ENCODE results near the gene NF1. TPM values are rescaled to one million over a fixed set of nuclear protein-coding genes. Genes with fewer than 3 reads are reported as not detected.

Gene NF1
- total RNA-seq, 1 experiment from 2014 or later, result 15.1 TPM

- peak; percentile 62 for DNase-seq (ENCODE audit: low spot score)
- in situ Hi-C loops (cut with HindIII; ENCODE audit: low sequenced_read_pairs), result no loop called here
These were observed 330.7 kb downstream of the NF1 start for GRCh38 chr17:31425282-31426040.

Other genes with a start within 250 kb of the NF1 start
- gene TEFM, start 188.7 kb upstream of the NF1 start, total RNA-seq (2014; rRNA removed; shearing (Covaris generic)), result 14.5 and 27.6 TPM in 2 replicates
- 3.0 and 3.7 TPM in 2 replicates for gene ADAP2, start 173.0 kb upstream of the NF1 start, total RNA-seq (2014; rRNA removed; shearing (Covaris generic))
- gene RNF135, start 123.9 kb upstream of the NF1 start, total RNA-seq (2014; rRNA removed; shearing (Covaris generic)), result 1.2 TPM in 2 replicates
- 8.2 TPM in 1 of 2 replicates, not detected in the other for gene OMG, start 202.3 kb downstream of the NF1 start, total RNA-seq (2014; rRNA removed; shearing (Covaris generic))
- gene EVI2B, start 219.1 kb downstream of the NF1 start, total RNA-seq (2014; rRNA removed; shearing (Covaris generic)), result not detected in 2 replicates
- gene EVI2A, start 226.6 kb downstream of the NF1 start, total RNA-seq (2014; rRNA removed; shearing (Covaris generic)), result not detected in 2 replicates